ENCODE results near the gene GAS2L2. TPM values are rescaled to one million over a fixed set of nuclear protein-coding genes. Genes with fewer than 3 reads are reported as not detected.

Gene GAS2L2
- total RNA-seq, 1 donor from 2014 or later = 0.22 TPM

DNA sequence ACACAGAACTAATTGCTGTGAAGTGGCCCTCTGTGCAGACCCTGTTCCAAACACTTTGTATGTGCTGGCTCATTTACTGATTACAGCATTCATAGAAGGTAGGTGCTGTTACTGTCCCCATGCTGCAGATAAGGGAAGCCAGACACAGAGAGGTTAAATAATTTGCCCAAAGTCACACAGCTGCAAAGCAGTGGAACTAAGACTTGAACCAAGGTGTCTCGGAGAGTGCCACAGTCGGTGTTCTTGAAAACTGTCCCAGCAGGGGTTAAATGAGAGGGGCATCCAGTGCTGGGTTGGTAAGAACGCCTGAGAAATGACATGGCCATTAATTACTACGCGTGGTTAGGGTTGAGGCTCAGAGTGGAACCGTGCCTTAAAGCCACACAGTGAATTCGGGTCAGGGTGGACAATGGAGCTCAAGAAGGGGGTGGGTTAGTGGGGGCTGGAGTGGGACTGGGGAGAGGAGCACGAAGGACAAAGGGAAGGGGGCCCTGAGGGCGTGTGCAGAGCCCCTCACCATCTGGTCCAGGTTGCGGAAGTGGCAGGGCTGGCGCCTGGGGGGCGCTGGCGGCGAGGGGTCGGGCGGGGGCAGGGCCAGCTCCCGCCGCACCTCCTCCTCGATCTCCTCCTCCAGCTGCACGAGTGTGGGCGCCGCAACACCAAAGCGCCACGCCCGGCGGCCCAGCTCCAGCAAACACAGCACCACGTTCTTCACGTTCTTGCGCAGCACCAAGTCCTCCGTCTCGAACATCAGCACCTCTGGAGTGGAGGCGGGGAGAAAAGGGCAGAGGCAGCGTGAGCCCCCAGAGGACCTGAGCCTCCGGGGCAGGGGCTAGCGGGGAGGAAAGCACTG lies 3.3 kb downstream of the GAS2L2 start:
- Mint-ChIP-seq H3K36me3 (no peaks in the 10 kb centered on the region), H3K27me3 (peaks cover 44% of the 10 kb centered on the region), H3K4me1 (ENCODE audit: unreplicated experiment) (peaks cover 4% of the 10 kb centered on the region), H3K4me3 (peak overlapping the region; percentile 58), H3K9me3 (no peaks in the 10 kb centered on the region), H3K27ac (no peak overlapping the region)
- TF ChIP-seq, protein P1, sequence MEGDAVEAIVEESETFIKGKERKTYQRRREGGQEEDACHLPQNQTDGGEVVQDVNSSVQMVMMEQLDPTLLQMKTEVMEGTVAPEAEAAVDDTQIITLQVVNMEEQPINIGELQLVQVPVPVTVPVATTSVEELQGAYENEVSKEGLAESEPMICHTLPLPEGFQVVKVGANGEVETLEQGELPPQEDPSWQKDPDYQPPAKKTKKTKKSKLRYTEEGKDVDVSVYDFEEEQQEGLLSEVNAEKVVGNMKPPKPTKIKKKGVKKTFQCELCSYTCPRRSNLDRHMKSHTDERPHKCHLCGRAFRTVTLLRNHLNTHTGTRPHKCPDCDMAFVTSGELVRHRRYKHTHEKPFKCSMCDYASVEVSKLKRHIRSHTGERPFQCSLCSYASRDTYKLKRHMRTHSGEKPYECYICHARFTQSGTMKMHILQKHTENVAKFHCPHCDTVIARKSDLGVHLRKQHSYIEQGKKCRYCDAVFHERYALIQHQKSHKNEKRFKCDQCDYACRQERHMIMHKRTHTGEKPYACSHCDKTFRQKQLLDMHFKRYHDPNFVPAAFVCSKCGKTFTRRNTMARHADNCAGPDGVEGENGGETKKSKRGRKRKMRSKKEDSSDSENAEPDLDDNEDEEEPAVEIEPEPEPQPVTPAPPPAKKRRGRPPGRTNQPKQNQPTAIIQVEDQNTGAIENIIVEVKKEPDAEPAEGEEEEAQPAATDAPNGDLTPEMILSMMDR (conservative IDR thresholded peaks at IDR 0.05) = no peak
- no peak for DNase-seq (ENCODE audit: extremely low spot score, unreplicated experiment)

- Mint-ChIP-seq H3K27ac (no peak overlapping the region), H3K4me3 (no peak overlapping the region), H3K36me3 (no peaks in the 10 kb centered on the region), H3K4me1 (ENCODE audit: unreplicated experiment) (peaks cover 4% of the 10 kb centered on the region), H3K9me3 (no peaks in the 10 kb centered on the region), H3K27me3 (peaks cover 44% of the 10 kb centered on the region)
- TF ChIP-seq, protein P1 (conservative IDR thresholded peaks at IDR 0.05) = no peak
- no peak for DNase-seq (ENCODE audit: extremely low spot score, unreplicated experiment)
Observed at GRCh38 chr17:35748979-35749378, 4.1 kb downstream of the GAS2L2 start.

DNA sequence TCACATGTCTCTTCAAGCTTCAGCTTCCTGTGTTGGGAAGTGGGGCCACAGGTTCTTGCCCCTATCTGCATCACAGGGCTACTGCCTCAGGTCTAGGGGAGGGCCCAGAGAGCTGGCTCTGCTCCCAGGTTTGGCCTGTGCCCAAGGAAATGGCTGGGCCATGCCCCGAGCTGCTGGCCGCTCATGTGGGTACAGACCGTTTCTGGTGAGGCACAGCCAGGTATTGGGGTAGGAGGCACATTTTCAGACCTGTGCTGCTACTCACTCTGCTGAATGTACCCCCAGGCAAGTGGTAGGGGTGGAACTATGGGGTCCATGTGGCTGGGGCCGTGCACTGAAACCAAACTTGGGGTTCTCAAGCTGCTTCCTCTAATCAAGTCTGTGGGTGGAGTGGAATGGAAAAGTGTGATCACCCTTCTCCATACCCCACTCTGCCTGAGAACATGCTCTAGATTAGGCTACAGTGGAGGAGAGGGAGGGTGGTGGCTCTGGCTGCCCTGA lies 4.6 kb downstream of the GAS2L2 start:
- no peaks in the 10 kb centered on the region for H3K9me3 Mint-ChIP-seq
- TF ChIP-seq, protein P1 (conservative IDR thresholded peaks at IDR 0.05) = no peak
- H3K36me3 Mint-ChIP-seq = no peaks in the 10 kb centered on the region
- H3K27ac Mint-ChIP-seq = no peak overlapping the region
- H3K27me3 Mint-ChIP-seq = peaks cover 43% of the 10 kb centered on the region
- DNase-seq (ENCODE audit: extremely low spot score, unreplicated experiment) = no peak
- no peak overlapping the region for H3K4me3 Mint-ChIP-seq
- peaks cover 4% of the 10 kb centered on the region for H3K4me1 Mint-ChIP-seq (ENCODE audit: unreplicated experiment)

DNA sequence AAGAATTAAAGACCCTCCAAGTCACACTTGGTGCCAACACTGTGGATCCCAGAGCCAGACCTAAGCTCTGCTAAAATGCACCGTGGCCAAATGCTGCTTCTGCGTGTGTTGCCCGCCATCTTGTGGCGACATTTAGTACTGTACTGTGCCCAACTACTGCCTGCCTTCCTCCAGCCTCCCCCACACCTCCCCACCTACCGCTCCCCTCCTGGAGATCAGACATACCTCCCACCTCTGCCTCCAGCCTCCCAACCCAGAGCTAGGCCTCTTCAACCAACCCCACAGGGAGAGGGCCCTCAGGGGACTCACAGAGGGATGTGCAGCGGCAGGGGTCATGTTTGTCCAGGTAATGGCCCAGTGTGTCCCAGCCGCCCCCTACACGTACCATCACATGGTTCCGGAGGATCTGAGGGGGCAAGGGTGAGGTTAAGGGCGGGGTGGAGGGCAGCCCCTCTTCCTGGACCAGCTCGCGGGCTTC lies 5.5 kb downstream of the GAS2L2 start:
- Mint-ChIP-seq H3K4me3 (no peak overlapping the region), H3K27ac (no peak overlapping the region), H3K4me1 (ENCODE audit: unreplicated experiment) (peaks cover 4% of the 10 kb centered on the region), H3K9me3 (no peaks in the 10 kb centered on the region), H3K36me3 (no peaks in the 10 kb centered on the region), H3K27me3 (peaks cover 39% of the 10 kb centered on the region)
- DNase-seq (ENCODE audit: extremely low spot score, unreplicated experiment) = no peak
- TF ChIP-seq, protein P1 (conservative IDR thresholded peaks at IDR 0.05) = peak; percentile 94

GRCh38 chr17:35745749-35746320 lies 7.2 kb downstream of the GAS2L2 start:
- Mint-ChIP-seq H3K27me3 (peaks cover 48% of the 10 kb centered on the region), H3K4me1 (ENCODE audit: unreplicated experiment) (peaks cover 4% of the 10 kb centered on the region), H3K9me3 (no peaks in the 10 kb centered on the region), H3K36me3 (no peaks in the 10 kb centered on the region), H3K27ac (no peak overlapping the region), H3K4me3 (no peak overlapping the region)
- TF ChIP-seq, protein P1 (conservative IDR thresholded peaks at IDR 0.05) = no peak
- DNase-seq (ENCODE audit: extremely low spot score, unreplicated experiment) = no peak

Data from type B pancreatic cell (in vitro differentiated cells).